Ectodermal cell (in vitro differentiated cells): ENCODE results near the gene WDR72.

Experiments used
- H3K27ac ChIP-seq: 2 replicates; pipeline ENCODE4 v1.7.0; 2013; ENCODE audit warnings: mild to moderate bottlenecking, low read depth, low read length; ENCODE audit not compliant: insufficient read depth, poor library complexity, severe bottlenecking
- H3K27me3 ChIP-seq: 2 replicates; pipeline ENCODE4 v1.7.0; 2013; ENCODE audit warnings: mild to moderate bottlenecking, low read length; ENCODE audit not compliant: insufficient read depth, control insufficient read depth, poor library complexity, severe bottlenecking
- H3K36me3 ChIP-seq: one replicate; pipeline ENCODE4 v1.7.0; 2013; ENCODE audit warnings: low read length; ENCODE audit not compliant: control insufficient read depth, insufficient read depth
- H3K4me1 ChIP-seq: one replicate; pipeline ENCODE4 v1.7.0; 2013; ENCODE audit warnings: low read length; ENCODE audit not compliant: control insufficient read depth, insufficient read depth
- H3K4me3 ChIP-seq: 2 replicates; pipeline ENCODE4 v1.7.0; 2013; ENCODE audit warnings: low read depth, low read length, control low read depth; ENCODE audit not compliant: insufficient read depth
- H3K9me3 ChIP-seq: 2 replicates; pipeline ENCODE4 v1.7.0; 2013; ENCODE audit warnings: mild to moderate bottlenecking, low read length, moderate library complexity; ENCODE audit not compliant: control insufficient read depth
- WGBS, 2 experiments: methylation state at CpG; one replicate each; pipeline ENCODE4 v1.1.7; 2013; ENCODE audit warnings: missing lambda C conversion rate in 2 of 2; 5-methylcytosine and 5-hydroxymethylcytosine counted together

The WDR72 gene

GRCh38 chr15:53569751-53570480 lies 189.5 kb downstream of the WDR72 start:
- Histone ChIP-seq H3K4me1 (no peaks in the 10 kb centered on the region), H3K27me3 (no peaks in the 10 kb centered on the region), H3K36me3 (no peaks in the 10 kb centered on the region), H3K27ac (no peak overlapping the region), H3K4me3 (no peak overlapping the region), H3K9me3 (no peaks in the 10 kb centered on the region)
- 83 to 97% methylated on average over 2 of the region's 3 CpGs for WGBS, 2 experiments

GRCh38 chr15:53566912-53567311 lies 192.6 kb downstream of the WDR72 start:
- 92 to 97% methylated on average over 4 of the region's 4 CpGs for WGBS, 2 experiments
- Histone ChIP-seq H3K9me3 (no peaks in the 10 kb centered on the region), H3K27ac (no peak overlapping the region), H3K4me1 (no peaks in the 10 kb centered on the region), H3K27me3 (no peaks in the 10 kb centered on the region), H3K36me3 (no peaks in the 10 kb centered on the region), H3K4me3 (no peak overlapping the region)

GRCh38 chr15:53565721-53566120 lies 193.7 kb downstream of the WDR72 start:
- Histone ChIP-seq H3K9me3 (no peaks in the 10 kb centered on the region), H3K27ac (no peak overlapping the region), H3K36me3 (no peaks in the 10 kb centered on the region), H3K27me3 (no peaks in the 10 kb centered on the region), H3K4me3 (no peak overlapping the region), H3K4me1 (no peaks in the 10 kb centered on the region)
- 93 to 95% methylated on average over 4 of the region's 4 CpGs for WGBS, 2 experiments

GRCh38 chr15:53564647-53565046 lies 194.8 kb downstream of the WDR72 start:
- no peaks in the 10 kb centered on the region for H3K9me3 ChIP-seq
- no peak overlapping the region for H3K4me3 ChIP-seq
- H3K4me1 ChIP-seq = peaks cover 2% of the 10 kb centered on the region
- no peaks in the 10 kb centered on the region for H3K27me3 ChIP-seq
- WGBS, 2 experiments = 91 to 92% methylated on average over 2 of the region's 2 CpGs
- no peaks in the 10 kb centered on the region for H3K36me3 ChIP-seq
- no peak overlapping the region for H3K27ac ChIP-seq

GRCh38 chr15:53563627-53564026 lies 195.8 kb downstream of the WDR72 start:
- H3K4me3 ChIP-seq = no peak overlapping the region
- H3K4me1 ChIP-seq = peaks cover 5% of the 10 kb centered on the region
- no peaks in the 10 kb centered on the region for H3K36me3 ChIP-seq
- no peak overlapping the region for H3K27ac ChIP-seq
- H3K9me3 ChIP-seq = no peaks in the 10 kb centered on the region
- no peaks in the 10 kb centered on the region for H3K27me3 ChIP-seq
- WGBS, 2 experiments = 94 to 97% methylated on average over 4 of the region's 4 CpGs

- Histone ChIP-seq H3K36me3 (no peaks in the 10 kb centered on the region), H3K4me3 (no peak overlapping the region), H3K27ac (no peak overlapping the region), H3K9me3 (no peaks in the 10 kb centered on the region), H3K4me1 (peaks cover 5% of the 10 kb centered on the region), H3K27me3 (no peaks in the 10 kb centered on the region)
- 59 to 66% methylated on average over 7 of the region's 7 CpGs for WGBS, 2 experiments
Measured at GRCh38 chr15:53559364-53560277, 199.8 kb downstream of the WDR72 start.

- no peaks in the 10 kb centered on the region for H3K36me3 ChIP-seq
- H3K4me1 ChIP-seq = peaks cover 5% of the 10 kb centered on the region
- no peak overlapping the region for H3K27ac ChIP-seq
- H3K4me3 ChIP-seq = no peak overlapping the region
- H3K9me3 ChIP-seq = no peaks in the 10 kb centered on the region
- no CpG with 5 or more reads among the region's 1 CpG for WGBS, 2 experiments
- H3K27me3 ChIP-seq = no peaks in the 10 kb centered on the region
Measured at GRCh38 chr15:53558384-53558783, 201.1 kb downstream of the WDR72 start.

GRCh38 chr15:53555226-53555625 lies 204.2 kb downstream of the WDR72 start:
- 80 to 89% methylated on average over 6 of the region's 7 CpGs for WGBS, 2 experiments
- peaks cover 5% of the 10 kb centered on the region for H3K4me1 ChIP-seq
- H3K4me3 ChIP-seq = no peak overlapping the region
- H3K36me3 ChIP-seq = no peaks in the 10 kb centered on the region
- H3K27me3 ChIP-seq = no peaks in the 10 kb centered on the region
- H3K27ac ChIP-seq = no peak overlapping the region
- H3K9me3 ChIP-seq = no peaks in the 10 kb centered on the region

- Histone ChIP-seq H3K4me1 (no peaks in the 10 kb centered on the region), H3K27me3 (no peaks in the 10 kb centered on the region), H3K27ac (no peak overlapping the region), H3K9me3 (no peaks in the 10 kb centered on the region), H3K4me3 (no peak overlapping the region), H3K36me3 (no peaks in the 10 kb centered on the region)
- 81 to 95% methylated on average over 3 of the region's 3 CpGs for WGBS, 2 experiments
Measured at GRCh38 chr15:53549697-53550305, 209.7 kb downstream of the WDR72 start.

- Histone ChIP-seq H3K4me1 (no peaks in the 10 kb centered on the region), H3K27me3 (no peaks in the 10 kb centered on the region), H3K9me3 (no peaks in the 10 kb centered on the region), H3K36me3 (no peaks in the 10 kb centered on the region), H3K4me3 (no peak overlapping the region), H3K27ac (no peak overlapping the region)
- WGBS, 2 experiments = 91 to 92% methylated on average over 4 of the region's 4 CpGs
Measured at GRCh38 chr15:53548236-53548635, 211.2 kb downstream of the WDR72 start.
